ENCODE measurements around the gene THBS2. TPM values are rescaled to one million over a fixed set of nuclear protein-coding genes. Genes with fewer than 3 reads are reported as not detected.
"Not testable (repeated sequence)": the region's sequence is repeated elsewhere in the genome, so short reads cannot be mapped to it uniquely, and the experiment has no call there.

The THBS2 gene
- total and polyA plus RNA-seq, 2 of the 8 experiments (the other 6 are each of a cell fraction or from before 2014, with no cell fraction given), result 11.0 to 22.5 TPM

DNA sequence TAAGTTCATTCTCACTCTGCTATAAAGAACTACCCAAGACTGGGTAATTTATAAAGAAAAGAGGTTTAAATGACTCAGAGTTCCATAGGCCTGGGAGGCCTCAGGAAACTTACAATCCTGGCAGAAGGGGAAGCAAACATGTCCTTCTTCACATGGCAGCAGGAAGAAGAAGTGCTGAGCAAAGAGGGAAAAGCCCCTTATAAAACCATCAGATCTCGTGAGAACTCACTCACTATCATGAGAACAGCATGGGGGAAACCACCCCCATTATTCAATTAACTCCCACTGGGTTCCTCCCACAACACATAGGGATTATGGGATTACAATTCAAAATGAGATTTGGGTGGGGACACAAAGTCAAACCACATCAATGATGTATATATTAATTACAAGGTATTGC, 45.0 kb upstream of the THBS2 start:
- H2BK5ac ChIP-seq (ENCODE audit: low read depth, low read length); H2BK120ac ChIP-seq (replicated peaks; ENCODE audit: low read depth, low read length); H3K79me2 ChIP-seq (ENCODE audit: control insufficient read depth in 1 of 2, insufficient read depth in 2 of 2, low read length in 2 of 2); H2AK5ac ChIP-seq (ENCODE audit: low read depth, low read length); H4K8ac ChIP-seq (ENCODE audit: extremely low read depth, insufficient read depth, low read length); CTCF ChIA-PET (ENCODE audit: partially characterized antibody); H3K56ac ChIP-seq (replicated peaks; ENCODE audit: insufficient read length, low read depth, low read length); H4K20me1 ChIP-seq (replicated peaks in 1 of 2; ENCODE audit: control insufficient read depth in 1 of 2, insufficient read depth in 2 of 2, low read length in 2 of 2); H3K14ac ChIP-seq (ENCODE audit: insufficient read length); H2BK15ac ChIP-seq (ENCODE audit: low read length); H3K36me3 ChIP-seq (ENCODE audit: control insufficient read depth in 2 of 4, insufficient read depth in 4 of 4, low read length in 3 of 4); H2AFZ ChIP-seq (ENCODE audit: low read length); FAIRE-seq; H3K4me1 ChIP-seq (replicated peaks in 1 of 4; ENCODE audit: control insufficient read depth in 3 of 4, insufficient read depth in 4 of 4, low read length in 3 of 4); H3K4me3 ChIP-seq (ENCODE audit: extremely low read depth in 1 of 4, insufficient read depth in 2 of 4, low read depth in 3 of 4, low read length in 4 of 4); H3K27ac ChIP-seq (ENCODE audit: low read depth, low read length); H3K23ac ChIP-seq (ENCODE audit: insufficient read length); H3K23me2 ChIP-seq (ENCODE audit: low read depth, low read length); H3K4ac ChIP-seq (replicated peaks; ENCODE audit: insufficient read length, low read depth, low read length); H3K79me1 ChIP-seq (ENCODE audit: low read depth, low read length); H3K9me3 ChIP-seq (ENCODE audit: insufficient read depth in 2 of 2, low read depth in 1 of 2, low read length in 1 of 2); H4K91ac ChIP-seq (replicated peaks; ENCODE audit: insufficient read length, low read length); H2BK20ac ChIP-seq (ENCODE audit: low read length); H3K4me2 ChIP-seq (ENCODE audit: insufficient read depth in 1 of 2, low read depth in 2 of 2, low read length in 2 of 2); H3K9ac ChIP-seq (replicated peaks in 1 of 4; ENCODE audit: extremely low read depth in 1 of 4, low read depth in 3 of 4, low read length in 3 of 4); H2BK12ac ChIP-seq (ENCODE audit: low read depth, low read length); H3K18ac ChIP-seq (ENCODE audit: extremely low read depth, low read length); POLR2A ChIA-PET (ENCODE audit: partially characterized antibody); H3K27me3 ChIP-seq (replicated peaks in 1 of 4; ENCODE audit: control insufficient read depth in 3 of 4, extremely low read depth in 1 of 4, insufficient read depth in 3 of 4, low read length in 3 of 4); H4K5ac ChIP-seq (ENCODE audit: insufficient read length, low read depth, low read length): not testable (repeated sequence)
- peak in 1 of 2 experiments; percentile 7 for DNase-seq (ENCODE audit: low read depth in 1 of 2, low spot score in 2 of 2)
- 78% methylated on average over 1 of the region's 1 CpG; no CpG with 5 or more reads in 1 of the 2 experiments for WGBS, 2 experiments (ENCODE audit: extremely low coverage in 1 of 2, insufficient coverage in 1 of 2, insufficient read length in 1 of 2, insufficient replicate concordance in 2 of 2, low coverage in 1 of 2, low lambda C conversion rate in 2 of 2, missing lambda C conversion rate in 1 of 2)

Data from H1 (cell line).